ENCODE data around the gene LGALS3BP. TPM values are rescaled to one million over a fixed set of nuclear protein-coding genes. Genes with fewer than 3 reads are reported as not detected.

The LGALS3BP gene
- total and polyA plus RNA-seq, 2 of the 13 experiments (the other 11 are each of a cell fraction or from before 2014, with no cell fraction given), result 137 to 332 TPM

DNA sequence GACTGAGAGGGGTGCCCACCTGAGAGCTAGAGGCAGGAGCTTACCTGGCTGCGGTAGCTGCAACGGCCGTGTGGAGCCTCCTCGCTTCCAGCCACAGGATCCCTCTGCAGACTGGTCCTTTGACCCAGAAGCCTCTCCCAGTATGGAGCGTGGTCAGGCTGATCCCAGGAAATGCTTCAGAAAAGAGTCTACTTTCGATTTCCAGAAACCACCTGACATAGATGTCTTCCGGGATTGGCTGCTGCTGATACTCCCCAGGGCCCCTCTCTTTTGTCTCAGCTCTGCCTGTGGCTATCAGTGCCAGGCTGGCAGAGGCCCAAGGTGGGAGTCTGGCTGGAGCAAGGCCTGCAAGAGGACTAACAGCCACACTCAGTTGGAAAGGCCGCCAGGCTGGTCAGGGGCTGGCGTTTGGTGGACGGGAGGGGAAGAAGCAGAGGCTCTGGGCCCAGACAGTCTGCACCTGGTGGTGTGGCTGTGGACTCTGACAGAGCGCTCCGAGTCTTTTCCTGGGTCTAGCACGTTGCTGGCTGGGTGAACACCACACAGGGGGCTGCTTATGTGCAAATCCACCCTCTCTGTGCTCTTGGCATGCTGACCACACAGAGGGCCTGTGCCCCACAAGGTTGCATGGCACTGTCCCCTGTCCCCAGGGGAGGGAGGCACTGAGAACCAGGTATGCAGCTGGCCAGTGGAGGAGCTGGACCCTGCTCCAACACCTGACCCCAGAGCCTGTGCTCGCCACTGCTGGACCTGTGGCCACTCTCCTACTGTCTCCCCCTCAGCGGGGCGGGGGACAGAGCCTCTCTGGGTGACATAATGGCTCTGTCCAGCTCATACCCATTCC lies at the start of gene LGALS3BP (continued):
- TF ChIP-seq ZNF34 (CRISPR knock-in tag; IDR thresholded peaks at IDR 0.05; ENCODE audit: borderline replicate concordance), result no peak
- peak; percentile 89 for TF ChIP-seq RFXANK (CRISPR knock-in tag; IDR thresholded peaks at IDR 0.05)
- TF ChIP-seq HNF4A (CRISPR knock-in tag; IDR thresholded peaks at IDR 0.05), result peak; percentile 16
- TF ChIP-seq ZNF879 (CRISPR knock-in tag; IDR thresholded peaks at IDR 0.05), result no peak
- TF ChIP-seq, protein P1, sequence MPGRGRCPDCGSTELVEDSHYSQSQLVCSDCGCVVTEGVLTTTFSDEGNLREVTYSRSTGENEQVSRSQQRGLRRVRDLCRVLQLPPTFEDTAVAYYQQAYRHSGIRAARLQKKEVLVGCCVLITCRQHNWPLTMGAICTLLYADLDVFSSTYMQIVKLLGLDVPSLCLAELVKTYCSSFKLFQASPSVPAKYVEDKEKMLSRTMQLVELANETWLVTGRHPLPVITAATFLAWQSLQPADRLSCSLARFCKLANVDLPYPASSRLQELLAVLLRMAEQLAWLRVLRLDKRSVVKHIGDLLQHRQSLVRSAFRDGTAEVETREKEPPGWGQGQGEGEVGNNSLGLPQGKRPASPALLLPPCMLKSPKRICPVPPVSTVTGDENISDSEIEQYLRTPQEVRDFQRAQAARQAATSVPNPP (CRISPR knock-in tag; IDR thresholded peaks at IDR 0.05), result no peak
- no peak for TF ChIP-seq XBP1 (CRISPR knock-in tag; IDR thresholded peaks at IDR 0.05)
- peak; percentile 86; the same call in 1 of the 2 replicates for TF ChIP-seq STAT5B (CRISPR knock-in tag; IDR thresholded peaks at IDR 0.05)
- TF ChIP-seq ZNF235 (CRISPR knock-in tag; IDR thresholded peaks at IDR 0.05; ENCODE audit: borderline replicate concordance), result no peak
- TF ChIP-seq, protein P2, sequence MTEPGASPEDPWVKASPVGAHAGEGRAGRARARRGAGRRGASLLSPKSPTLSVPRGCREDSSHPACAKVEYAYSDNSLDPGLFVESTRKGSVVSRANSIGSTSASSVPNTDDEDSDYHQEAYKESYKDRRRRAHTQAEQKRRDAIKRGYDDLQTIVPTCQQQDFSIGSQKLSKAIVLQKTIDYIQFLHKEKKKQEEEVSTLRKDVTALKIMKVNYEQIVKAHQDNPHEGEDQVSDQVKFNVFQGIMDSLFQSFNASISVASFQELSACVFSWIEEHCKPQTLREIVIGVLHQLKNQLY (CRISPR knock-in tag; IDR thresholded peaks at IDR 0.05), result peak; percentile 32; the same call in 1 of the 2 replicates
- peak; percentile 86 for TF ChIP-seq BORCS8-MEF2B (CRISPR knock-in tag; IDR thresholded peaks at IDR 0.05)
- TF ChIP-seq RNF2 (conservative IDR thresholded peaks at IDR 0.05; ENCODE audit: low read depth), result peak; percentile 21; the same call in 1 of the 2 replicates
- TF ChIP-seq SALL2 (CRISPR knock-in tag; IDR thresholded peaks at IDR 0.05), result peak; percentile 73
- 0 out of 2 replicates have a peak, but pooled peaks have one; percentile 15 for TF ChIP-seq ZNF256 (CRISPR knock-in tag; conservative IDR thresholded peaks at IDR 0.05)
- 0 out of 2 replicates have a peak, but pooled peaks have one; percentile 35 for TF ChIP-seq FOXK1 (CRISPR knock-in tag; IDR thresholded peaks at IDR 0.05; ENCODE audit: borderline replicate concordance, low read depth)
- 0 out of 2 replicates have a peak, but pooled peaks have one; percentile 61 for TF ChIP-seq GATAD1 (CRISPR knock-in tag; IDR thresholded peaks at IDR 0.05)
- TF ChIP-seq CHD2 (IDR thresholded peaks at IDR 0.05; ENCODE audit: low read depth, low read length), result no peak
- TF ChIP-seq, protein P3, sequence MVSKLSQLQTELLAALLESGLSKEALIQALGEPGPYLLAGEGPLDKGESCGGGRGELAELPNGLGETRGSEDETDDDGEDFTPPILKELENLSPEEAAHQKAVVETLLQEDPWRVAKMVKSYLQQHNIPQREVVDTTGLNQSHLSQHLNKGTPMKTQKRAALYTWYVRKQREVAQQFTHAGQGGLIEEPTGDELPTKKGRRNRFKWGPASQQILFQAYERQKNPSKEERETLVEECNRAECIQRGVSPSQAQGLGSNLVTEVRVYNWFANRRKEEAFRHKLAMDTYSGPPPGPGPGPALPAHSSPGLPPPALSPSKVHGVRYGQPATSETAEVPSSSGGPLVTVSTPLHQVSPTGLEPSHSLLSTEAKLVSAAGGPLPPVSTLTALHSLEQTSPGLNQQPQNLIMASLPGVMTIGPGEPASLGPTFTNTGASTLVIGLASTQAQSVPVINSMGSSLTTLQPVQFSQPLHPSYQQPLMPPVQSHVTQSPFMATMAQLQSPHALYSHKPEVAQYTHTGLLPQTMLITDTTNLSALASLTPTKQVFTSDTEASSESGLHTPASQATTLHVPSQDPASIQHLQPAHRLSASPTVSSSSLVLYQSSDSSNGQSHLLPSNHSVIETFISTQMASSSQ (IDR thresholded peaks at IDR 0.05; ENCODE audit: low read depth), result no peak; the same call in 1 of the 2 replicates
- TF ChIP-seq, protein P3 (CRISPR knock-in tag; IDR thresholded peaks at IDR 0.05; ENCODE audit: borderline replicate concordance), result peak; percentile 28; the same call in 1 of the 2 replicates
- no peak; the same call in 1 of the 2 replicates for TF ChIP-seq JDP2 (CRISPR knock-in tag; IDR thresholded peaks at IDR 0.05; ENCODE audit: borderline replicate concordance)
- no peak for TF ChIP-seq ASH2L (IDR thresholded peaks at IDR 0.05; ENCODE audit: insufficient read length, low read depth, low read length)
- TF ChIP-seq CENPX (CRISPR knock-in tag; IDR thresholded peaks at IDR 0.05), result no peak
- peak; percentile 83; the same call in 1 of the 2 replicates for TF ChIP-seq DNMT3B (CRISPR knock-in tag; conservative IDR thresholded peaks at IDR 0.05)
- TF ChIP-seq BRCA1 (CRISPR knock-in tag; IDR thresholded peaks at IDR 0.05), result no peak
- no peak for TF ChIP-seq PCBP1 (IDR thresholded peaks at IDR 0.05; ENCODE audit: borderline replicate concordance, low read depth, low read length)
- TF ChIP-seq MAF1 (CRISPR knock-in tag; IDR thresholded peaks at IDR 0.05; ENCODE audit: borderline replicate concordance), result peak; percentile 85; the same call in 1 of the 2 replicates
- no peak for TF ChIP-seq MZF1 (CRISPR knock-in tag; IDR thresholded peaks at IDR 0.05; ENCODE audit: borderline replicate concordance)

Measured in HepG2 (cell line).